ENCODE measurements around the gene CBARP. TPM values are rescaled to one million over a fixed set of nuclear protein-coding genes. Genes with fewer than 3 reads are reported as not detected.

CBARP gene
- total and polyA plus RNA-seq, 2 of the 13 experiments (the other 11 are each of a cell fraction or from before 2014, with no cell fraction given), result 1.2 to 1.4 TPM

DNA sequence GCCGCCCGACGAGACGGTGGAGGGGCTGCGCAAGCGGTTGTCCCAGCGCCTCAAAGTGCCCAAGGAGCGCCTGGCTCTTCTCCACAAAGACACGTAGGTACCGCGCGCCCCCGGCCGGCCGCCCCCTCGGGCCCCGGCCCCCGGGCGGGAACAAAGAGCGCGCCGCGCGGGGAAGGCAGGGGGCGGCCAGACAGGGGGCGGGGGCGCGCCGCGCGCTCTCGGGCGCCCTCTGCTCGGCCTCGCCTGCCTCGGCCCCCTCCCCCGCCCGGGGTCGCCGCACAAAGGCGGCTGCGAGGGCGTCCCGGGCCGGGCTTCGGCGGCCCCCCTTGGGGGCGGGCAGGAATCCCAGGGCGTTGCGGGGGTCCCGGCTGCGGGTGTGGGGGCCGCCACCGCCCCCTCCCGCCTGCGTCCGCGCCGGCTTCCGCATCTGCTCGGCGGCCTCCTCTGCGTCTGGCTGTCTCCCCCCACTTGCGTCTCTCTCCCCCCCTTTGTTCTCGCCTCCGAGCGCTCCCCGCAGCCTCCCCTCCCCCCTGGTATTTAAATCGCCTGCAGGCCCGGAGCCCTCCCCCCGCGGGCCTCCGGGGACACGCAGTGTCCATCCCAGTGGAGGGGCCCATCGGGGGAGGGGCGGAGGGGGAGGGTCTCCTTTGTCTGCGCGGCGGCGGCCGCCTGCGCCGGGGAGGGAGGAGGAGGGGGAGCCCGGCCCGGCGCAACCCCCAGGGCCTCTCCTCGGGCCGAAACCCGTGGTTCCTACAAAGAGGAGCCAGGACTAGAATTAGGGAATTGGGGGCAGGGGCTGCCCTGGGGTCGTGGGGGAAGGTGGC lies 12.8 kb upstream of the CBARP start (continued):
- TF ChIP-seq ZNF687 (CRISPR knock-in tag; IDR thresholded peaks at IDR 0.05) (no peak), SIN3B (IDR thresholded peaks at IDR 0.05; ENCODE audit: low read length) (no peak), DPF2 (CRISPR knock-in tag; IDR thresholded peaks at IDR 0.05; ENCODE audit: borderline replicate concordance, low read depth) (no peak), PRDM10 (CRISPR knock-in tag; IDR thresholded peaks at IDR 0.05; ENCODE audit: low read depth) (no peak), TFDP1 (CRISPR knock-in tag; IDR thresholded peaks at IDR 0.05; ENCODE audit: borderline replicate concordance) (no peak), RFX3 (CRISPR knock-in tag; IDR thresholded peaks at IDR 0.05) (no peak), ZZZ3 (CRISPR knock-in tag; IDR thresholded peaks at IDR 0.05; ENCODE audit: borderline replicate concordance) (no peak), ZNF30 (CRISPR knock-in tag; IDR thresholded peaks at IDR 0.05) (no peak), NR2F1 (CRISPR knock-in tag; IDR thresholded peaks at IDR 0.05) (no peak), ZNF431 (CRISPR knock-in tag; IDR thresholded peaks at IDR 0.05; ENCODE audit: borderline replicate concordance, low read depth) (no peak), CAMTA2 (CRISPR knock-in tag; IDR thresholded peaks at IDR 0.05; ENCODE audit: borderline replicate concordance) (no peak), ZNF770 (CRISPR knock-in tag; IDR thresholded peaks at IDR 0.05) (0 out of 2 replicates have a peak, but pooled peaks have one; percentile 19), ZNF616 (CRISPR knock-in tag; IDR thresholded peaks at IDR 0.05; ENCODE audit: low read depth) (no peak), RAD21 (CRISPR knock-in tag; IDR thresholded peaks at IDR 0.05) (0 out of 2 replicates have a peak, but pooled peaks have one; percentile 6), ZNF776 (CRISPR knock-in tag; IDR thresholded peaks at IDR 0.05) (no peak)
- TF ChIP-seq, protein P1, sequence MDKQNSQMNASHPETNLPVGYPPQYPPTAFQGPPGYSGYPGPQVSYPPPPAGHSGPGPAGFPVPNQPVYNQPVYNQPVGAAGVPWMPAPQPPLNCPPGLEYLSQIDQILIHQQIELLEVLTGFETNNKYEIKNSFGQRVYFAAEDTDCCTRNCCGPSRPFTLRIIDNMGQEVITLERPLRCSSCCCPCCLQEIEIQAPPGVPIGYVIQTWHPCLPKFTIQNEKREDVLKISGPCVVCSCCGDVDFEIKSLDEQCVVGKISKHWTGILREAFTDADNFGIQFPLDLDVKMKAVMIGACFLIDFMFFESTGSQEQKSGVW (CRISPR knock-in tag; IDR thresholded peaks at IDR 0.05; ENCODE audit: borderline replicate concordance), result no peak
